ENCODE measurements around the gene AP1M2.
A peak's percentile ranks its signal among the peaks of the same experiment; 100 is the strongest.
"Not testable (repeated sequence)": the region's sequence is repeated elsewhere in the genome, so short reads cannot be mapped to it uniquely, and the experiment has no call there.

AP1M2 gene

GRCh38 chr19:10544753-10545251 lies 42.3 kb downstream of the AP1M2 start:
- no peak for DNase-seq
- intact Hi-C loops (cut with DNase I): no loop called here

- intact Hi-C loops (cut with DNase I): no loop called here
- no peak for DNase-seq
Measured at GRCh38 chr19:10544242-10544752, 42.8 kb downstream of the AP1M2 start.

DNA sequence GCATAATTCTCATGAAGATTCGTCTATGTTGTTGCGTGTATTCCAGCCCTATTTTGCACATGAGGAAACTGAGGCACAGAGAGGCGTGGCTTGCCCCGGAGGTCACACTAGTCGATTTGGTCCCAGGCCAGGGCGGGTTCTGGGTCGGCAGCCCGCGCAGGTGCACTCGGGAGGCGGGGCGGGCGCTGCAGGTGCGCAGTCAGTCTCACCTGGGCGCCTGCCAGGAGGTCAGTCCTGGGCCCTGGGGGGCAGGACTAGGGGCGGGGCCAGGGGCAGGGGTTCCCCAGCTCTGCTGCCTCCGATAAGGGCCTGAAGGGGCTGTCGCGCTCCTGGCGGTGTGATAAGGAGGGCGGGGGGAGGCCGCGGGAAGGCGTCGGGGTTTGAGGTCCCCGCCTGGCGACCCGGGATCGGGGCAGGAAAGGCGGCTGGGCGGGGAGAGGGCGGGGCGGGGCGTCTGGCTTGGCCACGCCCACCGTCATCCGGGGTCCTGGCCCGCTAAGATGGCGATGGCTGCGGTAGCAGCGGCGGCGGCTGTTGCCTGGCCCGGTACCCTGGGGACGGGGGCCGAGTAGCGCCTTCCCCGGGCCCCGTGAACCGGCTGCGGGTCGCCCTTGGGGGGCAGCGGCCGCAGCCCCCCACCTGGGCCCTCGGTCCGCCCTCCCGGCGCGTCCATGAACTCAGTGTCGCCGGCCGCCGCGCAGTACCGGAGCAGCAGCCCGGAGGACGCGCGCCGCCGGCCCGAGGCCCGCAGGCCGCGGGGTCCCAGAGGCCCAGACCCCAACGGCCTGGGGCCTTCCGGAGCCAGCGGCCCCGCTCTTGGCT lies 43.5 kb downstream of the AP1M2 start, which contains the start of gene ATG4D:
Gene ATG4D (plus strand): TSS at position 485 of the 822 bp plus-strand sequence. CDS start 187 bp downstream, at position 672.
- intact Hi-C loops (cut with DNase I): no loop called here
- DNase-seq: peak; percentile 62 to 96 (median 80)

DNA sequence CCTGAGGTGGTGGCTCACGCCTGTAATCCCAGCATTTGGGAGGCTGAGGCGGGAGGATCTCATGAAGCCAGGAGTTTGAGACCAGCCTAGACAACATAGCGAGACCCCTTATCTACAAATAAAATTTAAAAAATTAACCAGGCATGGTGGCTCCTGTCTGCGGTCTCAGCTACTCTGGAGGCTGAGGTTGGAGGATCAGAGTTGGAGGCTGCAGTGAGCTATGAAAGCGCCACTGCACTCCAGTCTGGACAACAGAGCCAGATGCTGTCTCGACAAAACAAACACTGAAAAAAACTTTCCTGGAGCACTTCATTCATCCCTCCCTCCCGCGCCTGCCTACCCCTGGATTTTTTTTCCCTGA lies 44.1 kb downstream of the AP1M2 start:
- DNase-seq: no peak
- intact Hi-C loops (cut with DNase I): no loop called here

- intact Hi-C loops (cut with DNase I); DNase-seq: not testable (repeated sequence)
Measured at GRCh38 chr19:10539016-10539415, 48.1 kb downstream of the AP1M2 start.

- intact Hi-C loops (cut with DNase I): no loop called here
- DNase-seq: no peak
Measured at GRCh38 chr19:10538204-10538983, 48.7 kb downstream of the AP1M2 start.

DNA sequence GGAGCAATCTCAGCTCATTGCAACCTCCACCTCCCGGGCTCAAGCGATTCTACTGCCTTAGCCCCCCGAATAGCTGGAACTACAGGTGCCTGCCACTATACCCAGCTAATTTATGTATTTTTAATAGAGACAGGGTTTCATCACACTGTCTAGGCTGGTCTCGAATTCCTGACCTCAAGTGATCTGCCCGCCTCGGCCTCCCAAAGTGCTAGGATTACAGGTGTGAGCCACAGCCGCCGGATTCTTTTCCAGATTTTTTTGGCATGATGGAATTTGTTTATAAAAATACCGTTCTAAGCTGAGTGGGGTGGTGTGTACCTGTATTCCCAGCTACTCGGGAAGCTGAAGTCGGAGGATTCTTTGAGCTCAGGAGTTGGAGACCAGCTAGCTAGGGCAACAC lies 49.4 kb downstream of the AP1M2 start:
- intact Hi-C loops (cut with DNase I): no loop called here
- DNase-seq: no peak

- no peak for DNase-seq
- intact Hi-C loops (cut with DNase I): no loop called here
Measured at GRCh38 chr19:10535613-10536012, 51.5 kb downstream of the AP1M2 start.

GRCh38 chr19:10533646-10534386 lies 53.3 kb downstream of the AP1M2 start:
- intact Hi-C loops (cut with DNase I): no loop called here
- DNase-seq: no peak

GRCh38 chr19:10532457-10532856 lies 54.7 kb downstream of the AP1M2 start:
- no peak for DNase-seq
- intact Hi-C loops (cut with DNase I): no loop called here

DNA sequence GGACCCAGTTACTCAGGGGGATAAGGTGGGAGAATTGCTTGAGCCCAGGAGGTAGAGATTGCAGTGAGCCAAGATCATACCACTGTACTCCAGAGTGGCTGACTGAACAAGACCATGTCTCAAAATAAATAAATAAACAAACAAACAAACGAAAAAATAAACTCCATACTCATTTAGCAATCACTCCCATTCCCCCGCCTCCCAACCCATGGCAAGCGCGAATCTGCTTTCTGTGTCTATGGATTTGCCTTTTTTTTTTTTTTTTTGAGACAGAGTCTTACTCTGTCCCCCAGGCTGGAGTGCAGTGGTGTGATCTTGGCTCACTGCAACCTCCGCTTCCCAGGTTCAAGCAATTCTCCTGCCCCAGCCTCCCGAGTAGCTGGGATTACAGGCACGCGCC lies 60.2 kb downstream of the AP1M2 start:
- intact Hi-C loops (cut with DNase I); DNase-seq: not testable (repeated sequence)

DNA sequence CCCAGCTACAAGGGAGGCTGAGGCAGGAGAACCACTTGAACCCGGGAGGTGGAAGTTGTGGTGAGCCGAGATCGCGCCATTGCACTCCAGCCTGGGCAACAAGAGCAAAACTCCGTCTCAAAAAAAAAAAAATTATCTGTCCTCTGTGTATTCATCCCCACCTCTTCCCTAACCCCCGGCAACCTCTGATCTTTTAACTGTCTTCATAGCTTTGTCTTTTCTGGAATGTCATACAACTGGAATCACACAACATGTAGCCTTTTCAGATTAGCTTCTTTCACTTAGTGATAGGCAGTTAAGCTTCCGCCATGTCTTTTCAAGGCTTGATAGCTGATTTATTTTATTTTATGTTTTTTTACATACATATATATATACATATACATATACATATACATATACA lies 61.5 kb downstream of the AP1M2 start:
- DNase-seq: no peak
- intact Hi-C loops (cut with DNase I): no loop called here

DNA sequence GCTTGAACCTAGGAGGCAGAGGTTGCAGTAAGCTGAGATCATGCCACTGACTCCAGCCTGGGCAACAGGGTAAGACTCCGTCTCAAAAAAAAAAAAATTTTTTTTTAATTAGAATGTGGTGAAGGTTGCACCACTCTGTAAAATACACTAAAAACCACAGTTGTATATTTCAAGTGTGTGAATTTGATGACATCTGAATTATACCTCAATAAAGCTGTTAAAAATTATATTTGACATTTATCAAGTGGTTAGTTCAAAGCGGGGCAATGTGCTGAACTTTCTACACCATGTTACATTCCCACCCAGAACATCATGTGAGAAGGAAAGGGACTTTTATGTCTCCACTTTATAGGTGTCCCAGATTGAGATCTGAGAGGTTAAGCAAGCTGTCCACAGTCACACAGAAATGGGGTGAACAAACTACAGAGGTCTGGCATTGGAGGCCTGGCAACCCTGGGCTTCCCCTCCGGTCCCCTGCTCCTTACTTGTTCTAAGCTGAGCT lies 63.9 kb downstream of the AP1M2 start:
- intact Hi-C loops (cut with DNase I): no loop called here
- no peak for DNase-seq
